ENCODE measurements around the gene OR4S1. TPM values are rescaled to one million over a fixed set of nuclear protein-coding genes. Genes with fewer than 3 reads are reported as not detected.

The OR4S1 gene
- total and polyA plus RNA-seq, 8 donors: not detected

- FAIRE-seq (no peak), DNase-seq (no peak), ATAC-seq (no peak)
- intact Hi-C loops (cut with DNase I): no loop called here
- Histone ChIP-seq H3K27ac (no peak overlapping the region), H3K4me3 (no peak overlapping the region), H3K4me1 (no peaks in the 10 kb centered on the region), H3K36me3 (no peaks in the 10 kb centered on the region), H3K27me3 (no peaks in the 10 kb centered on the region), H3K9me3 (no peaks in the 10 kb centered on the region)
- TF ChIP-seq CTCF (IDR thresholded peaks at IDR 0.05): no peak
- WGBS, 2 donors: 70 to 76% methylated on average over 4 of the region's 4 CpGs
Observed at GRCh38 chr11:48354013-48354412, 48.0 kb downstream of the OR4S1 start.

DNA sequence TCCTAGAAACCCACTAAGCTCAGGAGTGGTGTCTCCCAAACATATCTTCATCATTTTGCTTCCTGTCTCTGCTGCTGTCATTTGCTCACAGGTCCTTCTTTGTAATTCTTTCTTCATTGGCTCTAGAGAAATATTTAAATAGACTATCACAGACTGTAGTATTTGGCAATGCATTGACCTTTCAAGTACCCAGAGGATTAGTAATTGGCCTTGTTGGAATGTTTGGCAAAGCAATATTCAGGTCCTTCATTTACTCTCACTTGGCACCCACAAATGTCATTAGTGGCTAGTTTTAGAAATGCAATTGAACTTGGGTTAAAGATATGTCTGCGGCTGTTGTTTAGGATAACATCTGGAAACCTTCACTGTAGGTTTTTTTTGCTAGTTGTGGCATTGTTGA is 48.7 kb downstream of the OR4S1 start:
- TF ChIP-seq CTCF (IDR thresholded peaks at IDR 0.05): no peak
- Histone ChIP-seq H3K27ac (no peak overlapping the region), H3K4me3 (no peak overlapping the region), H3K4me1 (no peaks in the 10 kb centered on the region), H3K27me3 (no peaks in the 10 kb centered on the region), H3K9me3 (no peaks in the 10 kb centered on the region), H3K36me3 (no peaks in the 10 kb centered on the region)
- no peak for ATAC-seq
- WGBS, 2 donors: 73 to 84% methylated on average over 1 of the region's 1 CpG
- intact Hi-C loops (cut with DNase I): no loop called here
- FAIRE-seq: no peak
- no peak for DNase-seq

Other genes with a start within 250 kb of the OR4S1 start
- gene OR4B1, start 89.4 kb upstream of the OR4S1 start, total RNA-seq: not detected
- gene OR4B1, start 89.4 kb upstream of the OR4S1 start, polyA plus RNA-seq: not detected
- not detected for gene OR4X2, start 61.1 kb upstream of the OR4S1 start, total RNA-seq
- gene OR4X2, start 61.1 kb upstream of the OR4S1 start, polyA plus RNA-seq: not detected
- not detected for gene OR4X1, start 42.4 kb upstream of the OR4S1 start, total RNA-seq
- not detected for gene OR4X1, start 42.4 kb upstream of the OR4S1 start, polyA plus RNA-seq
- not detected for gene OR4C3, start 18.7 kb downstream of the OR4S1 start, total RNA-seq
- not detected for gene OR4C3, start 18.7 kb downstream of the OR4S1 start, polyA plus RNA-seq
- gene OR4C5, start 60.2 kb downstream of the OR4S1 start, total RNA-seq: not detected
- not detected for gene OR4C5, start 60.2 kb downstream of the OR4S1 start, polyA plus RNA-seq
- gene OR4A47, start 182.6 kb downstream of the OR4S1 start, total RNA-seq: not detected
- gene OR4A47, start 182.6 kb downstream of the OR4S1 start, polyA plus RNA-seq: not detected